Erythroblast (primary cell): ENCODE results near the gene SLC12A4.
"Not testable (repeated sequence)": the region's sequence is repeated elsewhere in the genome, so short reads cannot be mapped to it uniquely, and the experiment has no call there.

ENCODE experiments used
- DNase-seq, 2 experiments: peaks; one replicate each; lab custom pipeline; 2025; lab: John Stamatoyannopoulos, UW
- GATA1 ChIP-seq: IDR thresholded peaks from 2 replicates; pipeline ENCODE4 v1.6.1; 2011; ENCODE audit warnings: low read depth, mild to moderate bottlenecking, control low read depth, low read length, moderate library complexity
- POLR2A ChIP-seq: IDR thresholded peaks from 2 replicates; pipeline ENCODE4 v1.6.1; 2011; ENCODE audit warnings: mild to moderate bottlenecking, low read length

SLC12A4 gene

DNA sequence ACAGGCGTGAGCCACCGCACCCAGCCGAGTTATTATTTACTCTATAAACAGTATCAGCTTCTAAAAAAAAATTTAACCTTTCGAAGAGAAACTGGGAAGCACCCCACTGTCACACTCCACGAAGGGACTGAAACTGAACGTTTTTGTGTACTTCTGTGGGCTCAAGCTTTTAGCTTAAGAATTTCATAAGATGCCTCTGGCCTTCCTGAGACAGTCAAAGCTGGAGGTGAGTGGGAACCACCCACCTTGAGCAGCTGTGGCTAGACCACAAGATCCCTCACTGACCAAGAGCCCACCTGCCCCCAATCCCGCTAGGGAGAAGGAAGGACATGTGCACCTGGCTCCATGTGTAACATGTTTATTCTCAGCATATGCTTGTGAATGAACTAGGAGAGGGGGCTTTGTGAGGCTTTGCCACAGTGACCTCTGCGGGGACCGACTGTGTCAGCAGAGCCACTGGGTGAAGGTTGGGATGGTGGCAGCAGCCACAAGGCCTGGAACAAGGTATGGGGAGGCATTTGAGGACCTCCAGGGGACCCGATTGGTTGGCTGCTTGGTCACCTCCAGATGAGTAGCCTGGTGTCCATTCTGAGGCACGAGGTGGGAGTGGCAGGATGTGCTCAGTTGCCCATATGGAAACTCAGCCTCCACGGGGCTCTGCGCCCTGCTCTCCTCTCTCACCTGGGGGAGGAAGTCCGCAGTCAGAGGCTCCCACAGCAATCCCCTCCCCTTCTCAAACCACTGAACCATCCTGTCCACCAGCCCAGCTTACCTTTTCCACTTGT lies 7.1 kb upstream of the SLC12A4 start:
- TF ChIP-seq GATA1 (no peak), POLR2A (no peak)
- no peak for DNase-seq

DNA sequence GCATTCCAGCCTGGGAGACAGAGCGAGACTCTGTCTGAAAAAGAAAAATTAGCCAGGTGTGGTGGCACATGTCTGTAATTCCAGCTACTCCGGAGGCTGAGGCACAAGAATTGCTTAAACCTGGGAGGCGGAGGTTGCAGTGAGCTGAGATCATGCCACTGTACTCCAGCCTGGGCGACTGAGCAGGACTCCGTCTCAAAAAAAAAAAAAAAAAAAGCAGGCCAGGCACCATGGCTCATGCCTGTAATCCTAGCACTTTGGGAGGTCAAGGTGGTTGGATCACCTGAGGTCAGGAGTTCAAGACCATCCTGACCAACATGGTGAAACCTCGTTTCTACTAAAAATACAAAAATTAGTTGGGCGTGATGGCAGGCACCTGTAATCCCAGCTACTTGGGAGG lies 3.8 kb upstream of the SLC12A4 start:
- DNase-seq: not testable (repeated sequence)

DNA sequence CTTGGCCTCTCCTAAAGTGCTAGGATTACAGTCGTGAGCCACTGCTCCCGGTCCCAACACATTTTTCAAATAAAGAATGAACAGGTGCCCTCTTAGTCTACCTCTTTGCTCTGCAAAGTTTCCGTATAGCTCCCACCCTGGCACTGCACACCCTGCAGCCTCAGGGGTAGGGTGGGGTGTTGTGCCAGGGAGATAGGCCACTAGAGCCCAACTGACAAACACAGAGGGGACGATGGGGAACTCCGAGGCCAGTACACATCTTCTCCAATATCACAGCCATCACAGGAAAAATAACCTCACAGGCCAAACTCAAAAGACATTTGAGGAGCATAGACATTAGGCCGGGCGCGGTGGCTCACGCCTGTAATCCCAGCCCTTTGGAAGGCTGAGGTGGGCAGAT lies 2.7 kb upstream of the SLC12A4 start:
- TF ChIP-seq POLR2A: no peak
- no peak for DNase-seq

DNA sequence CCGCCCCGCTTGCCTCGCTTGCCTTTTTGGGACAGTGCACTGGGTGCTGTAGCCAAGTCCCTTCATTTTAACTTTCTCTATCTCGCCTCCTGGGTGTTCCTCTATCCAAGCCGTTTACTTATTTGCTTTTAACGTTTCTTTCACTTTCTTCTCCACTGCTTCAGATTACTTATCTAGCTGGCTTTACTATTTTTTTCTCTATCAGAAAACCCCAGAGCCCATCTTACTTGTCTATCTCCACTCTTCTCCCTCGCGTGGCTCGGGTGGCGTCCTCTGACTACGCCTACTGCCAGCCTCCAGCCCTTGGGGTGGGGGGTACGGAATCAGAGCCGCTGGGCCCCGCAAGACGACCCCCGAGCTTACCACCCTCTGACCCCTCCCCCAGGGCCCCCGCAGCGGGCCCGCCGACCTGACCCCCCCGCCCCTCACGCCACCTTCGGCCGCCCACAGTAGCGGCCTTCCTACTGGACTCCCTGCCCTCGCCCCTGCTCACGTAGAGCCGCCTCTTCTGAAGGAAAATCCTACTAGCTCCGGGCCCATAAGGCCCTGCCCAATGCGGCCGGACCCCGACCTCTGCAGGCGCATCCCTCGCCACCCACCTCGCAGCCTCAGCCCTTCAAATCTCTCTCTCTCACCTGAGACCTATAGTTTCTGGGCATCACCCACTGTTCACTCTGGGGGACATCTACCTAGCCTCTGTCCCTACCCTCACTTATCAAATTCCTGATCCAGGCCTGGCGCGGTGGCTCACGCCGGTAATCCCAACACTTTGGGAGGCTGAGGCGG lies 1.0 kb upstream of the SLC12A4 start:
- DNase-seq: peak; percentile 71 to 78
- TF ChIP-seq POLR2A: no peak
- no peak for TF ChIP-seq GATA1

DNA sequence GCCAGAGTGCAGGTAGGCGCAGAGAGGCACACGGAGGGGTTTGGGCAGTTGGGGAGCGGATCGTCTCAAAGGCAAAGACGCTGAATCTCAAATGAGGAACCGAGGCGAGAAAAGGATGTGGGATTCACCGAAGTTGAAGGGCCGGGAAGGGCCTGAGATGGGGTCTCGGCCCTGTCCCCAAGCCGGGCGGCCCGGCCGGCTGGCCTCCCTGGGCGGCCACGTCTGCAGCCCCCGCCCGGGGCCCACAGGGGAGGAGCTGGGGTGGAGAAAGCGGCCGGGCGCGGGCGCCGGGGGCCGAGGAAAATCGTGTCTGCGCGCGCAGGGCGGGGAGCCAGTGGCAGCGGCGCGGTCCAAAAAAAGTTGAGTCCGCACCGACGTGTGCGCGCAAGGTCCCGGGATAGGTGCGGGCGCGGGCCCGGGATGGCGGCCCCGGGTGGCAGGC lies 458 bp downstream of the SLC12A4 start:
- no peak for TF ChIP-seq GATA1
- TF ChIP-seq POLR2A: no peak
- peak; percentile 73 to 80 for DNase-seq

DNA sequence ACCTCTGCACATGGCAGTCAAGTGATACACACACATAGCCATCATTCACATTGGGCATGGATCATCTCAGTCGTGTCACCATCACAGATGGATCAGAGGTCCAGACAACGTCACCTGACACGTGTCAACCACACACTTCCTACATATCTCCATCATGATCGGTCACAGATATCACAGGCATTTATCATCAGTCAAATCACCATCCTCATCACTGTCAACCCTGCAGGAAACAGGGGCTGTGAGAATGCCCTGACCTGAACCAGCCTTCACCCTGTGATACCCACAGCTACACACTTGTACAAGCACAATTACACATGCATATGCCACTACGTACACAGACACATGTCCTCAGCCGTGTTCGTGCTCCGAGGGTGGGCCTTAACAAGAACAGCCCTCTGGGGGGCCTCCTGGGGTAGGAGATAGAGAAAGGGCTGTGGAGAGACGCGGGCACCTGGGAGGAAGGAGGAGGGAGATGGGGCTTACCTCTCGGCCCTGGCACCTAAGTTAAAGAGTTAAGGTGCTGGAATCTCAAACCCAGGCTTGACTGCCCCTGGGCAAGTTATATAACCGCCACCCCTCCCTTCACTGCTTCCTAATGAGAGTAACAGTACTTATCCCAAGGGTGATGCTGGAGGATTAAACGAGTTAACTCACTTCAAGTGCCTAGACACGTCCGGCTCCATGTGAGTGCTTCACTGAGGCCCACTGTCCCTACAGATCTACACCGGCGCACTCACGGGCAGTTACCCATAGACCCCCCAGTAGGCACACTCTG lies 1.1 kb downstream of the SLC12A4 start:
- peak; percentile 42 to 56 for DNase-seq
- TF ChIP-seq POLR2A: no peak
- TF ChIP-seq GATA1: no peak

DNA sequence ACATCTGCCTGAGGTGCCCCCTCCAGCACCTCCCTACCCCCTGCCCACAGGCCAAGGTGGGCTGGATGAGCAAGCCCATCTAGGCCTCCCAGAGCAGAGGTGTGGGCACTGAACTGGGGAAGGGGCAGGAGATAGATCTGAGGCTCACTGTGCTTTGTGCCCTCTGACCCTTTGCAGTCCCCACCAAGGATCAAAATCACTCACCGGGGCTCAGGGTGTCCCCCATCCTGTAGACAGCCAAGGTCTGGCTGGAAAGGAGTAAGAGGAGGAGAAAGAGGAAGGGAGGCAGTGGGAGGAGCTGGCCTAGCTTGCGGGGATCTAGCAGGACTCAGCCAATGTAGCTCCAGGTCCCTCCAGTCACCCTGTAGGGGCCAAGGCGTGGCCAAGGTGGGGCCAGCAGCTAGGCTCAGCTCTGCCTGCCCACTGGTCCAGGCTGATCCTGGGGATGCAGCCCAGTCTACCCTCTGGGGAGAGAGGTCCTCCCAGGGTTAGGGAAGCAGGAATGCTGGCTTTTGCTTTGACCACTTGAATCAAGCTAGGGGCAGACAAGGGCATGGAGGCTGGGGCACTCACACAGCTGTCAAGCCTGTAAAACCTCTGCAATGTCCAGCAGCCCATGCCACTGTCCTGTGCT lies 1.8 kb downstream of the SLC12A4 start:
- TF ChIP-seq POLR2A (no peak), GATA1 (no peak)
- peak in 1 of 2 experiments; percentile 38 for DNase-seq

DNA sequence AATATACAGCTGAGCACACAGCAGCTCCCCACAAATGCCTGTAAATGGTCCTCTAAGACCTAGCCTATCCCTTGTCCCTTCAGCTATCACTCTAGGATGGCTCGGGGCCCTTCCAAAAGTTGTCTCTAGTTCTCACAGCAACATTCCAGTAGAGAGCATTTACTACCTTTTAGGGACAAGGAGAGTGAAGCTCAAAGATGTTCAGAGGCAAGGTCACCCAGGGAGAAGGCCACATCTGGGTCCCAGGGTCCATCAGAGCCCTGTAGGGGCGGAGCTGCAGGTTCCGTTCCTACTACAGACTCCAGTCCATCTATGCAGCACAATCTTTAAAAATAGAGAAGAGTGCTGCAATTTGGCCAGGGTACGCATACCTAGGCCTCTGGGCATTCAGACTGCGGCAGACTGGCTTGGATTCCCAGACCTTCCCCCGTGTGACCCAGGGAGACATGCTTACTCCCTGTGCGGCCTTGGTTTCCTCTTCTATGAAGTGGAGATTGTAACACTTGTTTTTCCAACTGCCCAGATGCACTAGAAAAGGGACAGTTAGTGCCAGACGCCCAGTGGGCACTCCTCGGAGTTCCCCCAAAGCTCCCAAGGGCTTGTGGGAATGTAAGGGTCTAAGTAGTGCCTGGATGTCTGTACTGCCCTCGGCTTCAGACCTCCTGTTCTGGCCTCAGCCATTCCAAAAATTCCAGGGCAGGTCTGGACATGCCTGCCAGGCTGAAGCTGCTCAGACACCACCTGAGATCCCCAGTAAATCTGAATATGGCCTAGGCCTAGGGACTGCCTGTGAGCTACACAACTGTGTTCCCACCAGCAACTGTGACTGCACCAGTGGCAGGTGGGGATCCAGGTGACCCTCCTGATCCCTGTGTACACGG lies 2.5 kb downstream of the SLC12A4 start:
- TF ChIP-seq GATA1: no peak
- no peak for DNase-seq

DNA sequence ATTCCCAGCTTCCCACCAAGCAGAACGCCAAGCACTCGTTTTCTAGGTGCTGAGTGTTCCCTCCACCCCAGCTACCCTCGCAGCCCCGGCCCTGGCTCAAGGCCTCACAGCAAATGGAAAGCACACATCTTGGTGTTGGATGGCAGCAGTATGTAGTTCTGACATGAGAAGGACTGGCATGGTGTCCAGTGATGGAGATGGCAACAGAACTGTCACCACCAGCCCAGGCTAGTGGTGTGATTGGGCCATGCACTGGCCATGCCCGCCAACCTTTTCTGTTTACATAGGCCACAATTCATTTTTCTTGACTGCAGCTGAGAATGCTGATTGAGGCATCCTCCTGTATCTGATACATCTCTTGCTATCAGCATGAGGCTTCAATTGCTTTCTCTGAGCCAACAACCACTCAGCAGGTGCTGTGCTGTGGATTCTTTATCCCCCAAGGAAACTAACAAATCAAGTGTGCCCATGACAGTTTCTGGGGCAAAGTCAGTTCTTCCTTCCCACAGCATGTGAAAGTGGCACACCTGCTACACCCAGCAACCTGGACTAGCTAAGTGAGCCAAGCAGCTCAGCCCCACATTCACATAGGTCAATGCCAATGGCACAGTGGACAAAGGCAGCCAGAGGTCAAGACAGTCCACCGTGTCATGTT lies 3.8 kb downstream of the SLC12A4 start:
- TF ChIP-seq POLR2A: no peak
- no peak for TF ChIP-seq GATA1
- peak in 1 of 2 experiments; percentile 24 for DNase-seq

DNA sequence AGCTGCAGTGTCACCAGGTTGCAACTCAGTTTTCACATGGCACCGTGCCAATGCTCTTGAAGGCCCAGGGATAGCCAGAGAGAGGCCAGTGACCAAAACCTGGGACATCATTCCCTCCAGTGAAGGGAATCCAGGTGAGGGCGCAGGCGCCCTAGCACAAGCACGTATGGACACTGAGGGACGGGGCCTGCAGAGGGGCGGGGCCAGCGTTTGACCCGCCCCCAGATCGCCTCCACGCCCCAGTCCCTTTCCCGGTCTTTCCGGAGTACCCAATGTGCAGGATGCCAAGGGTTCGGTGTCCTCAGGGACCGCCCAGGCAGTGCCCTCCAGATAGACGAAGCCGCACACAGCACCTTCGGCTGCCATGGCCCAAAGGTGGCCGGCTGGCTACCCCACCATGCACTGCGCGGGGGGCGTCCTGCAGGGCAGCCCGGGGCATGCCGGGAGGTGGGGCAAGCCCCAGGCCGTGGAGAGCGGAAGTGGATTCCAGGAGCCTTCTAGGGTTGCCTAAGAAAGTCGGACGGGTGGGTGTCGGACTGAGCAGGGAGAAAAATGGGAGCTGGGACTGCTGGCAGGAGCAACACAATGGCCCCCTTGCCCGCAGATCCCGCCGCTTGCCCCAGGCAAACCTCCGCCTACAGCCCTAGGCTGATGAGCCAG lies 4.6 kb downstream of the SLC12A4 start:
- TF ChIP-seq POLR2A: peak; percentile 12
- no peak for TF ChIP-seq GATA1
- DNase-seq: peak in 1 of 2 experiments; percentile 56

DNA sequence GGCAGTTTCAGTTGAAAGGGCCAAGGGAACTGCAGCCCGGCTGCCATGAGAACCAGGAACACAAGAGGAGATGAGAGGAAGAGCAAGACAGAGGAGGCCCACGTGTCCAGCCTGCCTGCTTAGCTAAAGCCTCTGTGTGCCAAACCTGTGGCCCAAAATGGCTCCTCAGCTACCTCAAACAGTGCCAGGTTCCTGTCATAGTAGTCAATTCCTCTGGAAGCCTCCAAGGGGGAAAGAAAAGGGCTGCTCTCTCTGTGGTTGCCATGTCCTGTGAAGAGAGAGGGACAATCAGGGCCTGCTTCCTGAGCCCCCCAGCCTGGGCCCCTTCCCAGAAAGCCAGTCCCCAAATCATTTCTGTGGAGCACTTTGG lies 5.2 kb downstream of the SLC12A4 start:
- no peak for DNase-seq
- TF ChIP-seq POLR2A (no peak), GATA1 (no peak)

DNA sequence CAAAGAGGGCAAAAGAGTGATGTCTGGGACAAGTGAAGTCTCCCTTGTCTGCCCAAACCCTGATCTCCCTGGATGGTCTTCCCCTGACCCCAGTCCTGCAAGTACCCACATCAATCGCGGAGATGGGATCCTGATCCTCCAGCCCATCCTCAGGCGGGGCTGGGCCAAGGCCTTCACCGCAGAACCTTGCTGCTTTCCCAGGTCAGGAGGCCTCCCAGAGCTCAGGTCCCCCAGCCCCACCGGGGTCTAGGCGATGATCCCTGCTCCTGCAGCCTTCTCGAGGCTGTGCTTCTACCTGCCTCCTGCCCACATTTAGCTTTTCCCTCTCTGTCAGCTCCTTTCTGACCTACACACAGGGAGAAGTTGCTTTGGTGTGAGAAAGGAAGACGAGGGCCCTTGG lies 6.3 kb downstream of the SLC12A4 start:
- TF ChIP-seq POLR2A: no peak
- TF ChIP-seq GATA1: no peak
- DNase-seq: no peak
